GDM1 (cell line): ENCODE measurements around the gene PBX3.
A peak's percentile ranks its signal among the peaks of the same experiment; 100 is the strongest.

Experiments used
- DNase-seq: peaks from one replicate; lab custom pipeline; 2025; lab: John Stamatoyannopoulos, UW

Gene PBX3

GRCh38 chr9:125867751-125868415 is 120.7 kb downstream of the PBX3 start:
- DNase-seq = no peak

- no peak for DNase-seq
Observed at GRCh38 chr9:125878164-125878631, 131.0 kb downstream of the PBX3 start.

GRCh38 chr9:125881042-125881441 is 133.9 kb downstream of the PBX3 start:
- DNase-seq = no peak

GRCh38 chr9:125883565-125884217 is 136.5 kb downstream of the PBX3 start:
- DNase-seq = no peak

GRCh38 chr9:125884218-125884595 is 137.0 kb downstream of the PBX3 start:
- DNase-seq = no peak

GRCh38 chr9:125885405-125886034 is 138.3 kb downstream of the PBX3 start:
- DNase-seq = no peak

GRCh38 chr9:125886365-125886764 is 139.2 kb downstream of the PBX3 start:
- DNase-seq = no peak

- DNase-seq = no peak
Observed at GRCh38 chr9:125887172-125887571, 140.0 kb downstream of the PBX3 start.

- DNase-seq = no peak
Observed at GRCh38 chr9:125888211-125888610, 141.0 kb downstream of the PBX3 start.

GRCh38 chr9:125889112-125889475 is 141.9 kb downstream of the PBX3 start:
- DNase-seq = no peak

GRCh38 chr9:125889476-125890419 is 142.6 kb downstream of the PBX3 start:
- DNase-seq = peak; percentile 21

- DNase-seq = no peak
Observed at GRCh38 chr9:125890826-125891225, 143.7 kb downstream of the PBX3 start.

GRCh38 chr9:125893277-125893676 is 146.1 kb downstream of the PBX3 start:
- no peak for DNase-seq

- DNase-seq = no peak
Observed at GRCh38 chr9:125894566-125894965, 147.4 kb downstream of the PBX3 start.

GRCh38 chr9:125896404-125896803 is 149.2 kb downstream of the PBX3 start:
- DNase-seq = no peak

- DNase-seq = no peak
Observed at GRCh38 chr9:125896964-125897363, 149.8 kb downstream of the PBX3 start.

GRCh38 chr9:125897481-125897880 is 150.3 kb downstream of the PBX3 start:
- DNase-seq = no peak

GRCh38 chr9:125902214-125902613 is 155.0 kb downstream of the PBX3 start:
- no peak for DNase-seq

- no peak for DNase-seq
Observed at GRCh38 chr9:125902831-125903512, 155.8 kb downstream of the PBX3 start.

GRCh38 chr9:125904155-125904851 is 157.1 kb downstream of the PBX3 start:
- peak; percentile 49 for DNase-seq

- no peak for DNase-seq
Observed at GRCh38 chr9:125906144-125906543, 159.0 kb downstream of the PBX3 start.
